Cerebellar nuclear complex (tissue), 1 donor: Measurements from ENCODE around the gene RAD21L1.
"Not testable (repeated sequence)": the region's sequence is repeated elsewhere in the genome, so short reads cannot be mapped to it uniquely, and the experiment has no call there.

Experiments used
- DNase-seq, 2 experiments: peaks; one replicate each; lab custom pipeline; 2025; lab: John Stamatoyannopoulos, UW

Gene RAD21L1

DNA sequence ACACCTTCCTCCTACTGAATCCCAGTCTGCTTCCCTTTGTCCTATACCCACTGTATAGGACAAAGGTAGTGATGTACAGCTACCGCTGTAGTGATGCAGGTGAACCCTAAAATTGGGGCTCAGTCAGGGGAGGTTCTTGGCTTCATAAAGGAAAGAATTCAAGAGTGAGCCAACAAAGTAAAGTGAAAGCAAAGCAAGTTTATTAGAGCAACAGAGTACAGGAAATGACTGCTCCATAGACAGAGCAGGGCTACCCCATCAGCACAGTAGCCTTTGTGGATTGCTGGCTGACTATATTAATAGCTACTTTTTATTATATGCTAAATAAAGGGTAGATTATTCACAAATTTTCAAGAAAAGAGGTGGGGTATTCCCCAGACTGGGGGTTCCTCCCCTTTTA is 25.9 kb upstream of the RAD21L1 start:
- DNase-seq, result no peak

- DNase-seq, result no peak
These were observed 22.9 kb upstream of the RAD21L1 start, which contains the start of gene C20orf202 for GRCh38 chr20:1202762-1203504. Gene C20orf202, plus strand, starts transcription at chr20:1203454. Its CDS starts 132 bp downstream, at chr20:1203586.

DNA sequence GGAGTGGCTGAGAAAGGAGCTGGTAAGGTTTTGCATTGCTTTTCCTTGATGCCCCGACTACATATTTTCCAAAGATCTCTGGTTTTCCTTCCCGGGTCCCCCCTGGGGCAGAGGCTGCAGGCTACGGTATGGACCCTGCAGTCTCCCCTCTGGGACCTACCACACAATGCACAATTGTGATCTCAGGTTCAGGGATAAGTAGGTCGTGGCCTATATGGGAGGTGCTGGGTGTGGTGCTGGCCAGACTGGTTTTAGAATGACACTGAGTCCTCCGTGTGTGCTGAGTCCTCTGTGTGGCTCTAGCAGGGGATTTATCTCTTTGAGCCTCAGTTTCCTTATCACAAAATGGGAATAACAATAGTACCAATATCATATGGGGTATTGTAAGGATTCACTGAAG is 22.2 kb upstream of the RAD21L1 start:
- DNase-seq, result no peak

DNA sequence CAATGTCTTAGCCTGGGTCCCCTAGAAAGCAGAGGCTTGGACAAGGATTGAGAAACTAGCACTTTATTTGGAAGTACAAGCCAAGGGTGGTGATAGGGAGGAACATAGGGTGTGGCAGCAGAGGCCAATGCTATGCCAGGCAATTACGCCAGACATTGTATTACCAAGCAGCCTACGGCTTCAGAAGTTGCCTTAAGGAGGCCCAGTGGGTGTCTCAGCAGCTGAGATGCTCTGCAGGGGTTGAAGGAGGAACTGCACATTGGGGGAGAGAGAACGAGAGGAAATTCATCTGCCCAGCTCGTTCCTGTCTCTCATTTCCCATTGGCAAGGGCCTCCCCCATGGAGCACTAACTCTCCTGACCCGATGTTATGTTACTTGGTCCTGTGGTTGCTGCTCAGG is 21.7 kb upstream of the RAD21L1 start:
- DNase-seq, result no peak

DNA sequence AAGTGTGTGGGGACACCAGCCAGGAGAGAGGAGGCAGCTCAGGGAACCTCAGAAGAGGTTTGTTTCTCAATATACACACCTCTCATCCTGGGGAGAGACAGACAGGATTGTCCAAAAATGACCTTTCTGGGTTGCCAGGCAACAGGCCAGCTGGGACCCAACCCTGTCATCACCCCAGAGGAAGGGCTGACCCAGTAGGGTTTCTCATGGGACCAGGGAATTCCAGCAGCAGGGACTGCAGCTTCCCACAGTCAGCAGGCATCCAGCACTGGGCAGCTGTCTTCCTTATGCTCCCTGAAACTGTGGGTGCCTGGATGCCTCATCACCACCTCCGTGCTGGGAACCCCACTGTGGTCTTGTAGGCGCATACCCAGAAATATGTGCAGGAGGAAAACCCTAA is 21.3 kb upstream of the RAD21L1 start:
- DNase-seq, result no peak

DNA sequence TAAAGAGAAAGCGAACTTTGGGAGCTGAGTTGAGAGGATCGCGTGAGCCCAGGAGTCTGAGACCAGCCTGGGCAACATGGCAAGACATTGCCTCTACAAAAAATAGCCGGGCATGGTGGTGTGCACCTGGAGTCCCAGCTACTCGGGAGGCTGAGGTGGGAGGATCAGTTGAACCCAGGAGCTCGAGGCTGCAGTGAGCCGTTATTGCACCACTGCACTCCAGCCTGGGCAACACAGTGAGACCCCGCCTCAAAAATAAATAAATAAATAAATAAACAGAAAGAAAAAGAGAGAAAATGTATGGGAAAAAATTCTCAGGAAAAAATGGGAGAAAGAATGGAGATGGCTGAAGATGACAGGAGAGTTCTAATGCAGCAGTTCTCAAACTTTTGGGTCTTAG is 20.0 kb upstream of the RAD21L1 start:
- DNase-seq, result no peak

DNA sequence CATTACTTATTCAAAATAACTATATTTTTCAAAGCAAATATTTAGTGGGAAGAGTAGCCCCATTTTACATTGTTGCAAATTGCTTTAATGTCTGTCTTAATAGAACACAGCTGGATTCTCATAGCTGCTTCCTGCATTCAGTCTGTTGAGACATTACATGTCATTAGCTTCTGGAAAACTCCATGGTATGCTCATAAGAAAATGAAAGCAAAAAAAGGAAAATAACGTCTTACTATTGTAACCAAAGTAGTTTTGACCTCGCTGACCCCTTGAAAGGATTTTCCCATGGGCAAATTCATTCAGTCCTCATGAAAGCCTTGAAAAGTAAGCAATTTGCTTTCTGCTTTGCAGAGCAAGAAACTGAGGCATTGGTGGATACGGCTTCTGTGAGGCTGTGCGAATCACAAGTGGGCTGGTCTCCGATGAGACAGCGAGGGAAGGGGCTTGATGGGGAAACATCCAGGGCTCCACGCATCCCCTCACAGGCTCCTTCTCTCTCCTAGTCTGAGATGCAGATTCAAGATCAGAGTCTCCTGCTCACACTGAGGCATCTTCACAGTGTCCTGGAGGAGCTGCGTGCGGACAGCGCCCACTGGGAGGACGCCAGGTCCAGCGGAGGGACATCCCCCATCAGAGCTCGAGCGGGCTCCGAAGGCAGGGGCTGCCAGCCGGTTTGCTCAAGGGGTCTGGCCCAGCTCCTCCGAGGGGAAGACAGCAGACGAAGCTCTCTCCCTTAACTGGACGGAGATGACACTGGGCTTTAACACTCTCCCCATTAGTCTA is 19.3 kb upstream of the RAD21L1 start:
- DNase-seq, result no peak

- no peak for DNase-seq
These were observed 18.5 kb upstream of the RAD21L1 start for GRCh38 chr20:1207293-1207878.

GRCh38 chr20:1209447-1210387 is 16.1 kb upstream of the RAD21L1 start:
- no peak for DNase-seq

GRCh38 chr20:1210501-1210900 is 15.3 kb upstream of the RAD21L1 start:
- DNase-seq, result no peak

DNA sequence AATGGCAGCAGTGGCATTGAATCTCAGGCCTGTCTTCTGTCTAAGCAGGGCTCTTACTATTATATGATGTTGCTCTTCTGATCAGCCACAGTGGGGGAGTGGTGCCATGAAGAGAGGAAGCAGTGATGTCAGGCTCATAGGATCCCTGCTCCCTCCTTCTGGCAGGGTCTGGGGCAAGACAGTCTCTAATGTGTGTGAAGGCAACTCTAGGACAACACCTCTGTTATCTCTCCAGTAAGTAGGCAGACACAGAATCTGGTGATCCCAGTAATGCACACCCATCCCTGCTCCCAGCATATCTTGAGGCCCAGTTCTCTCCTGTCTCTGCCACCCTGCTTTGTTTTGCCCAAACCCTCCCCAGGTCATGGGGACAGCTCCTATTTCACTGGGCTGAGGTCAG is 13.8 kb upstream of the RAD21L1 start:
- DNase-seq, result no peak

- peak in 1 of 2 experiments; percentile 14 for DNase-seq
These were observed 13.0 kb upstream of the RAD21L1 start for GRCh38 chr20:1212607-1213396.

- no peak for DNase-seq
These were observed 11.0 kb upstream of the RAD21L1 start for GRCh38 chr20:1214838-1215261.

- DNase-seq, result no peak
These were observed 10.3 kb upstream of the RAD21L1 start for GRCh38 chr20:1215386-1216170.

GRCh38 chr20:1216527-1217427 is 9.1 kb upstream of the RAD21L1 start:
- DNase-seq, result not testable (repeated sequence)

GRCh38 chr20:1222750-1223149 is 3.1 kb upstream of the RAD21L1 start:
- DNase-seq, result not testable (repeated sequence)

- DNase-seq, result no peak
These were observed 1.5 kb upstream of the RAD21L1 start for GRCh38 chr20:1224205-1224890.

GRCh38 chr20:1225263-1225782 is 521 bp upstream of the RAD21L1 start:
- no peak for DNase-seq
